ENCODE results near the gene PLEKHO1.

The PLEKHO1 gene

DNA sequence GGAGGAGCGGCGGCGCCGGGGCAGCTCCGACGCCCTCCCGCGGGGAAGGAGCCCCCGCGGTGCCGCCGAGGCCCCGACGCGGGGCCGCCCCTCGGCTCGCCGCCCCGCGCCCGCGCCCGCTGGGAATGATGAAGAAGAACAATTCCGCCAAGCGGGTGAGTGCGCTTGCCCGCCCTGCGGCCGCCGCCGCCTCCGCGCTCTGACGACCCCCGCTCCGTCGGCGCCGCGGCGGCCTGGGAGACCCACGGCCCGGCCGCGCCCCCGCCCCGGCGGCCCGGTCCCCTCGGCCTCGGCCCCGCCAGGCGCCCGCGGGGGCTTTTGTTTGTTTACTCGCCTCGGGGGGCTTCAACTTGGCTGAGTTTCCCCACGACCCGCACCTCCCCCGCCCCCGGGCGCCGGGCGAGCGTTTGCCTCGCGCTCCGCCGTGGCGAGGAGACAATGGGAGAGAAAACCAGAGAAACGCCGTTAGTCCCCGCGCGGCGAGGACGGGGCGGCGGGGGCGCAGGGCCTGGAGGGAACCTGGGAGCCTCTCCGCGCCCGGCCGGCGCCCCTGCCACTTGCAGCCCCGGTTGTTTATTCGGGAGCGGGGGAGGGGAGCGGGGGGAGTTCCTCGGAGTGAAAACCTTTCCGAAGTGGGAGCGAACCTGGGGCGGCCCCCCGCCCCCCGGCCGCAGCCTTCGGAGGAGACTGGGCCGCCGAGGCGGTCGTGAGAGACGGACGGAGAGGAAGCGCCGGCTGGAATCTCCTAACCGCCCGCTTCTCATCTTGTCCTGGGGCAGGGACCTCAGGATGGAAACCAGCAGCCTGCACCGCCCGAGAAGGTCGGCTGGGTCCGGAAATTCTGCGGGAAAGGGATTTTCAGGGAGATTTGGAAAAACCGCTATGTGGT, 661 bp downstream of the PLEKHO1 start:
- no peak for DNase-seq (ENCODE audit: low spot score)

DNA sequence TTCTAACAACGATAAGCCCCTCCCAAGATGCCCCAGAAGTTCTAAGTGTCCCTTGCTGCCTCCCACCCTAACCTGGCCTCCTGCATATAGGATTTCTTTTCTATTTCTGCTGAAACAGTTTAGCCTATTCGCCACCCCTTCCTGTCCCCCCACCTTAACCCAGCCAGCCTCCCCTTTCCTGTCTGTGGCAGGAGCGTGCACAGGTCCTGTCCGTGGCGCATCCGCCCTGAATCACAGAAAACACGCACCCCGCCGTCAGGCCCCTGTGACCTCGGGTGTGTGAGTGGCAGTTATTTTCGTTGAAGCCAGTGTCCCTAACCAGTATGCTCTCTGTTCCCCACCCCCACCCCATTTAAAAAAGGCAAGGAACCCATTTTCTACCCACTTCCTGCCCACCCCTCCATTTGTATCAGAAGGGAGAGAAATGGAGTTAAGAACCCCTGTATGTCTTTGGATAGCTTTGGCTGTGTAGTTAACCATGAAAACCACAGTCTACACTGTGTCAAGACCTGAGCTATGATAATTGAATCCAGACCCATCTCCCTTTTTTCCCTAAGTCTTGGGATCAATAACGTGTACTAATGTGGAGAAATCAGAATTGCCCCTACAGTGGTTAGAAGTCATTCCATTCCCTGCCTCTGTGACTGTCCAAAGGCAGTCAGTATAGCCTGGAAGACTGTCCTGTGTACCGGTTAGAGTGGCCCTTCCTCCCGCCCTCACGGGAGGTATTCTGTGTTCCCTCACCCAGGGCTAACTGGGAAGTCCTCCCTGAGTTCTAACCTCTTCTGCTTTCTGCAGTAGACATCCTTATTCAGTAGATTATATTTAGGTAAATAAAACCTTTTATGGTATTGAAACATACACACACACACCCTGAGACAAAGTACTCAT, 1.8 kb downstream of the PLEKHO1 start:
- DNase-seq (ENCODE audit: low spot score) = peak; percentile 65

- no peak for DNase-seq (ENCODE audit: low spot score)
Measured at GRCh38 chr1:150152182-150152536, 2.4 kb downstream of the PLEKHO1 start.

- peak; percentile 94 for DNase-seq (ENCODE audit: low spot score)
Measured at GRCh38 chr1:150152772-150153456, 3.2 kb downstream of the PLEKHO1 start.

- DNase-seq (ENCODE audit: low spot score) = no peak
Measured at GRCh38 chr1:150154143-150154542, 4.4 kb downstream of the PLEKHO1 start.

- DNase-seq (ENCODE audit: low spot score) = no peak
Measured at GRCh38 chr1:150155413-150156071, 5.8 kb downstream of the PLEKHO1 start.

DNA sequence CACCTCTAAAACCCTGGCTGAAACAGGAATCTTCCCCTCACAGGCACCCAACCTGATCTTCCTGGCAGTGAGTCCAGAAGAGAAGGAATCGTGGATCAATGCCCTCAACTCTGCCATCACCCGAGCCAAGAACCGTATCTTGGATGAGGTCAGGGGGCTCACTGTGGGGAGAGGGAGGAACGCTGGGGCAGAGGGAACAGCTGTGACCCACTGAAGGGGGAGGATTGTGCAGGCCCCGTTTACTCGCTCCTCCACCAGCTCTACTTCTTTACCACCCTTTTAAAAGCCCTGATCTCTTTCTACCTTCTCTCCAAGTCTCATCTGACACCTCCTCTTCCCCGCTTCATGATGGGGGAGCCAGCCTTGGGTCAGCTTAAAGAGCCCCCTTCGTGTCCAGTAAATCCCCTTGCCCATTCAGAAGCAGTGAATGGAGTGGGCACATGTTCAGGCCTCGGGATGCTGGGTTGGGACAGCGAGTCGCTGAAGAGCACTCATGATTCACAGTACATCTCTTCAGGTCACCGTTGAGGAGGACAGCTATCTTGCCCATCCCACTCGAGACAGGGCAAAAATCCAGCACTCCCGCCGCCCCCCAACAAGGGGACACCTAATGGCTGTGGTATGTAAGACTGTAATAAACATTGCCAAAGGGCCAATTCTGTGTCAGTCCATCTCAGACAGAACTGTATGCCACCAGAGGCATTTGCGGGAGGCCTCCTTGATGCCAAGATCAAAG, 7.3 kb downstream of the PLEKHO1 start:
- DNase-seq (ENCODE audit: low spot score) = no peak

- DNase-seq (ENCODE audit: low spot score) = no peak
Measured at GRCh38 chr1:150159550-150159949, 9.8 kb downstream of the PLEKHO1 start.

GRCh38 chr1:150160964-150161621, 11.4 kb downstream of the PLEKHO1 start:
- DNase-seq (ENCODE audit: low spot score) = no peak

- no peak for DNase-seq (ENCODE audit: low spot score)
Measured at GRCh38 chr1:150161747-150162581, 12.2 kb downstream of the PLEKHO1 start.

- no peak for DNase-seq (ENCODE audit: low spot score)
Measured at GRCh38 chr1:150162582-150162861, 12.8 kb downstream of the PLEKHO1 start.

DNA sequence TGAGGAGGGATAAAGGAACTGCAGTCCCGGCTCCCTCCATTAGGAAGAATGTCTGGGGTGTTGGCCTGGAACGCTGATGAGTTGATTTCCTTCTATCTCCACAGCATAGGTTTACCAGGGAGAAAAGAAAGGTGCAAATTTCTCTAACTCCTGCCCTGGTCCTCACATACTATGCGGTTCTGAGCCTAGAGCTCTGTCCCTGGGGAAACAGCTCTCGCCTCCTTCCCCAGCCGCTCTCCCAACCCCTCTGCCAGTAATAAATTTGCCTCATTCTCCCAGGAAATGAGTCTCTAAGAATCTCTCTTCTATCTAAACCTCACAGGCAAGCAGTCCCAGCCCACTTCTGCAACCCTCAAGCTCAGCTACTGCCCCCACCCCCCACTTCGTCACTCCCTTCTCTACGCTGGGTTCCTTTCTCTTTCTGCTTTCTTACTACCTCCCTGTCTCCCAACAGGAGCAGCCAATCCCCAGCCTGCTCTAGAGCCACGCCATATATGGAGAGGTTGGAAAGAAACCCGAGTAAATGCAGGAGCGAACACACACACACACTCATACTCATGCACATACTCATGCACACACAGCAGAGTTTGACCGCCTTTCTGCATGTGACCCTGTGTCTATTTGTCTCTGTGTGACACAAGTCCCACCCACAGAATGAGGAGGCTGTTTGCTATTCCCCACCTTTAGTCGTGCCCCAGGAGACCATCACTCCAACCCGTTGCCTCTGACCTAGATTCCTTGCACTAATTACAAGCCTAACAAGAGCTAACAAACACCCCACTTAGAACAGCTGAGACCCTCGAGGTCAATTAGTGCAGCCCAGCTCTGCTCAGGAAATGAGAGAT, 13.4 kb downstream of the PLEKHO1 start:
- peak; percentile 88 for DNase-seq (ENCODE audit: low spot score)

DNA sequence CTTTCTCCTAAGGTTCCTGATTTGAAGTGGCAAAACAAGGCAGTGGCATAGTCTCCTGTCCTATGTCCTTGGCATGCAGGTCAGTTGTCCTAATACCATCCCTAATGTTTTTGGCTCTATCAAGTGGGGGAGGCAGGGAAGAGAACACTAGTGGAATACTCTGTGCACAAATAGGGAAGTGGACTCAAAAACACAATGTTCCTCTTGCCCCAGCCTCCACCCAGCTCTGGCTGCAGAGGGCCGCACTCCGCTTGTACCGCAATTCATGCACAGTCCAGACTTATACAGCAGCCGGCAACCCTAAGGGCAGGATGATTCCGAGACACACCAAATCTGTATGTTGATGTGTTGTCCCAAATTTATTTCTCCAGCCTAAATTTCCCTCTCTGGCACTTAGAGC, 14.5 kb downstream of the PLEKHO1 start:
- DNase-seq (ENCODE audit: low spot score) = no peak

DNA sequence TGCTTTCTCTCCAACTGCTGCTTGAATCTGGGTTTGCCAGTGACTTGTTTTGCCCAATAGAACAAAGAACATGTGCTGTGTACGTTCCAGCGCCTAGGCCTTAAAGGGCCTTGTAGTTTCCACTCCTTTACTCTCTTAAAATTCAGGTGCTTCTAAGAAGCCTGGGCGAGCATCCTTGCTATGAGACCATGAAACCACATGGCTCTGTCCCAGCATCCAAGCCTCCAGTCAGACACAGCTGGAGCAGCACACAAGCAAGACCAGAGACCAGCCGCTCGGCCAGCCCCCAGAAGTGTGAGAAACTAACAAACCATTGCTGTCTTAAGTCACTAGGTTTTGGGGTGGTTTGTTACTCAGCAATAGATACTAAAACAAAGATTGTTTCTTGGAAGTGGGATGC, 15.1 kb downstream of the PLEKHO1 start:
- DNase-seq (ENCODE audit: low spot score) = no peak

- DNase-seq (ENCODE audit: low spot score) = no peak
Measured at GRCh38 chr1:150165622-150166612, 16.2 kb downstream of the PLEKHO1 start.

GRCh38 chr1:150168960-150169601, 19.4 kb downstream of the PLEKHO1 start:
- DNase-seq (ENCODE audit: low spot score) = no peak

GRCh38 chr1:150171801-150172200, 22.1 kb downstream of the PLEKHO1 start:
- no peak for DNase-seq (ENCODE audit: low spot score)

All from kidney capillary endothelial cell (primary cell).